Rectal smooth muscle tissue (tissue), 1 donor: Measurements from ENCODE around the gene ZRANB1.

Experiments used
- H3K27ac ChIP-seq: one replicate; pipeline ENCODE4 v1.7.0; 2013; ENCODE audit warnings: low read depth, low read length, inconsistent platforms
- H3K27me3 ChIP-seq: one replicate; pipeline ENCODE4 v1.7.0; 2013; ENCODE audit warnings: low read length; ENCODE audit not compliant: control insufficient read depth, insufficient read depth
- H3K36me3 ChIP-seq: one replicate; pipeline ENCODE4 v1.7.0; 2013; ENCODE audit warnings: low read length; ENCODE audit not compliant: control insufficient read depth, insufficient read depth
- H3K4me1 ChIP-seq: one replicate; pipeline ENCODE4 v1.7.0; 2013; ENCODE audit warnings: low read length; ENCODE audit not compliant: control insufficient read depth, insufficient read depth
- H3K4me3 ChIP-seq: one replicate; pipeline ENCODE4 v1.7.0; 2013; ENCODE audit warnings: low read length
- H3K9ac ChIP-seq: one replicate; pipeline ENCODE4 v1.7.0; 2013; ENCODE audit warnings: low read length

ZRANB1 gene

GRCh38 chr10:125007436-125007835, 65.5 kb downstream of the ZRANB1 start:
- Histone ChIP-seq H3K4me3 (no peak overlapping the region), H3K9ac (no peak overlapping the region), H3K27me3 (no peaks in the 10 kb centered on the region), H3K36me3 (peaks cover 5% of the 10 kb centered on the region), H3K4me1 (peaks cover 5% of the 10 kb centered on the region), H3K27ac (peak overlapping the region; percentile 17)

DNA sequence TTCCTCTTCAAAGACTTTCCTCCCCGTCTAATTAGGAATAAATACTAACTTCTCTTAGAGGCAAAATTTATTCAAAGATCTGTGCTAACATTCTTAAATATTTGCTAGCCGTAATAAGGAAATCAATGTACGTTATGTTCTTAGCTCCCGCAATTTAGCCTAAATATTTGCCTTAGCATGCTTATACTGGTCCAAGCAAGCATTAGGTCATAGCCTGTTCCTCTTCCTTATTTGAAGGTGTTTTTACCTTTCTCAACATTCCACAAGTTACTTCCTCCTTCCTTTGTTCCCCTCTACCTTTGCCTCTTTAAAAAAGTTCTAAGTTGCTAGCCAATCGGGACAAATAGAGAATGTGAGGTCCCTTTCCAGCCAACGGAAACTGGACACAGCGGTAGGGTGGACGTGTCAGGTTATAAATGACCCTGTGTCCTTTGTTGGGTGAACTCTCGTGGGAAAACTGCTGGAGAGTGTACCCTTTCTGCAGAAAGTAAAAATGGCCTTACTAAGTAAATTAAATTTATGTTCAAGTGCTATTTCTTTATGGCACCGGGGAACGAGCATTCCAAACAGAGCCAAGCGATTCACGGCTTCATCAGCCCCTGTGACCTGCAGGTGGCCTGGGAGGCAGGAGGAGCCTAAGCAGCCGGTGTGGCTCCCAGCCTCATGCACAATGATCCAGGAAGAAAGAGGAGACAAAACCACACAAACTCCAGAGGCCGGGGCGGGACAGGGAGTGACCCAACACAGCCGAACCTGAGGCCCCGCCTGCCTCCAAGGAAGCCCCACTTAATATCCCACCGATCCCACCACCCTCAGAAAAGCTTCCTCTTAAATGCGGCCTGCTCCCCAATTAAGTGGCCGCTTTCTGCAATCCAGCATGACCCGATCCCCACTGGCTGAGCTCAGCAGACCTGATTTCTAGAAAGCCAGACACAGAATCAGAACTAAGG, 67.0 kb downstream of the ZRANB1 start:
- Histone ChIP-seq H3K4me3 (no peak overlapping the region), H3K4me1 (peaks cover 5% of the 10 kb centered on the region), H3K27ac (no peak overlapping the region), H3K9ac (no peak overlapping the region), H3K27me3 (no peaks in the 10 kb centered on the region), H3K36me3 (no peaks in the 10 kb centered on the region)

DNA sequence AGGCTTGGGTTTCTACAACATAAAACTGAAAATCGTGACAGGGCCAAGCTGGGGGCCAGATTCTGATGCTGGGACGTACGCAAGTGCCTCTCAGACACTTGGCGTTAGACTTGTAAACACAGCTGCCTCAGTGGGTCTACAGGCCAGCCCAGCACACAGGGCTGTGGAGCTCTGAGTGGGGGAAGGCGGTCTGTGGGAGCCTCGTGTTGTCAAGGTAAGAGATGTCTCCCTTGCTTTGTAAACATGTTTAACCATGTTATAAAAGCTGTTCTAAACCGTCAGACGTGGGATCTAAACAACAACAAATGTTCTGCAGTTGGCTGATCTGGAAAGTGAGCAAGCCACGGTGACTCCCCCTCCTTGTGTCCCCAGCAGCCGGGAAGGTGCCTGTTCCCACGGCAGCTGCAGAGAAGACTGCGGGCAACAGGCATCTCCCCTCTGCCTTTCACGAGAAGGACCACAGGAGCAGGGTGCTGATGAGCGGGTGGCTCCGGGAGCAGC, 67.8 kb downstream of the ZRANB1 start:
- no peak overlapping the region for H3K27ac ChIP-seq
- no peak overlapping the region for H3K4me3 ChIP-seq
- no peaks in the 10 kb centered on the region for H3K36me3 ChIP-seq
- H3K27me3 ChIP-seq, result no peaks in the 10 kb centered on the region
- H3K4me1 ChIP-seq, result peaks cover 7% of the 10 kb centered on the region
- no peak overlapping the region for H3K9ac ChIP-seq

DNA sequence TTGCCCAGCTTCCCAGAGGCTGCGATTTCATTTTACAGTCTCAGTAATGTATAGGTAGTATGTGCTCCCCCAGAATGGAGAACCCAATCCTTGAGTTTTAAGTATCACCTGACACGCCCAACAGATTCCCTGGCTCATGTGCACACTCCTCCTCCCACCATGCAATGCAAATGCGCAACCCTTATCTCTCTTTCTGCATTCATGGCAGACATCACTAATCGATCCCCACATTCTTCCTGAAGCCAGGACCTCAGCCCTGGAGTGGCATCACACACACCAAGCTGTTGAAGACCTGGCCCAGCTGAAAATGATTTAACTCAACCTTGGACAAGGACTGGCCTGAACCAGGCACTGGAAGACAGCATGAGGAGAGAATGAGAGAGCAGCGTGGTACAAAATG, 68.4 kb downstream of the ZRANB1 start:
- H3K27ac ChIP-seq, result no peak overlapping the region
- H3K9ac ChIP-seq, result no peak overlapping the region
- no peaks in the 10 kb centered on the region for H3K36me3 ChIP-seq
- H3K4me3 ChIP-seq, result no peak overlapping the region
- H3K4me1 ChIP-seq, result peaks cover 7% of the 10 kb centered on the region
- no peaks in the 10 kb centered on the region for H3K27me3 ChIP-seq

DNA sequence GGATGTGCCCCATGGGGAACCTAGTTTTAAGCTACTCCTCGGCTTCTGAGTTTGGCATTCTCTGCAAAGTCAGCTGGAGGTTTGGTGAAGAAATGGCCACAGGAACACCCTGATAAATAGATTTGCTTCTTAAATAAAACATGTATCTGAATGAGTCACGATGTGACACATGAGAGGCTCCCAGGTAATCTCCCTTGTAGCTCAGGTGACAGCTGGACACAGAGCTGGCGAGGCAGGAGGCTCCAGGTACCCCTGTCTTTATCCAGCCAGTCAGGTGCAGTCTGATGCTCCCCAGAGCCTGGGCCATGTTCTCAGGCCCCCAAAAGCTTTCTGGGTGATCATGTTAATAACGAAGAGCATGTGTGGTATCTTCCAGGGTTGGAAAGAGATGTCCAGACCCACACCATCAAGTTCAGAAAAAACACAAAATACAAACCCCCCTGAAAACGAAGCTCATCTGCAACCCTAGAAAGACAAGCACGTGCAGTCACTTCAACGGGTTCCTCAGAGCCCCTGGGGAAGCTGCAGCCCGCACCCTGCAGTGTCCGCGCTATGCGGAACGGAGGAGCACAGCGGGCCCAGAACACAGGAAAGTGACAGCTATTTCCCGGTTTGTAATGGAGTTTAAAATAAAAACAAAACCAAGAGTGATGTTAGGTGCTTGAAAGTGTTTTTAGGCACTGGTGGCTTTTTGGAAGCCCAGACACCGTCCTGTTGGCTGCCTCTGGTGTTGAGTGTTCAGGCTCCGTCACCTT, 69.4 kb downstream of the ZRANB1 start:
- no peak overlapping the region for H3K9ac ChIP-seq
- no peaks in the 10 kb centered on the region for H3K36me3 ChIP-seq
- H3K27ac ChIP-seq, result no peak overlapping the region
- H3K27me3 ChIP-seq, result no peaks in the 10 kb centered on the region
- peaks cover 7% of the 10 kb centered on the region for H3K4me1 ChIP-seq
- no peak overlapping the region for H3K4me3 ChIP-seq

GRCh38 chr10:125011926-125012705, 70.2 kb downstream of the ZRANB1 start:
- H3K27me3 ChIP-seq, result no peaks in the 10 kb centered on the region
- no peak overlapping the region for H3K9ac ChIP-seq
- H3K4me3 ChIP-seq, result no peak overlapping the region
- H3K4me1 ChIP-seq, result peaks cover 7% of the 10 kb centered on the region
- H3K36me3 ChIP-seq, result no peaks in the 10 kb centered on the region
- peak overlapping the region; percentile 36 for H3K27ac ChIP-seq

DNA sequence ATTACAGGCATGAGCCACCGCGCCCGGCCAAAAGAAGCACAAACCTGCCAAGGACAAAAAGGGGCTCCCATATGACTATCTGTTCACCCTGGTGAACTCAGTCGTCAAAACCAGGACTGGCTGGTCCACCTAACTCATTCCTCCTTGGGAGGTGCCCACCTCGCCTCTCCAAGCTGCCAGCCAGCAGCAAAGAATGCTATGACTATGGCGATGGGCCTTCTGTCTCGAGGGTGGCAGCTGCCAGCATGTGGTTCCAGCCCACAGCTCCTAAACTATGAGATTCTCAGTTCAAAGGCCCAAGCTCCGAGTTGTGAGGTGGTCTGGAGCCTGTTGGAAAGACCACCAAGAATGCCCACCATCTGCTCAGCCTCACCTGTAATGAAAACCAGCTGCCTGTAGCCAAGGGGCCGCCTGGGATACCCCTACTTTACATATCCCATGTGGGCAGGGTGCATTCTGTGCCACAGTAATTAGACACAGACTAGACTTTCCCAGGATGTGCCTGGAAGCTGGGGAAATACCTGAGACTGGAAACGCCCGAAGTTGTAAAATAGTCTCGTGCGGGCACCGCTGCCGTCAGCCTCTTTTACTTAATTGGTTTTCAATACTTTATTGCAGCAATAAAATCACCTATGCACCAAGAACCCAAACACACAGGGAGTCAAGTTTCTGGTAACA, 71.1 kb downstream of the ZRANB1 start:
- Histone ChIP-seq H3K27ac (no peak overlapping the region), H3K4me3 (no peak overlapping the region), H3K4me1 (peaks cover 2% of the 10 kb centered on the region), H3K27me3 (no peaks in the 10 kb centered on the region), H3K36me3 (no peaks in the 10 kb centered on the region), H3K9ac (no peak overlapping the region)

DNA sequence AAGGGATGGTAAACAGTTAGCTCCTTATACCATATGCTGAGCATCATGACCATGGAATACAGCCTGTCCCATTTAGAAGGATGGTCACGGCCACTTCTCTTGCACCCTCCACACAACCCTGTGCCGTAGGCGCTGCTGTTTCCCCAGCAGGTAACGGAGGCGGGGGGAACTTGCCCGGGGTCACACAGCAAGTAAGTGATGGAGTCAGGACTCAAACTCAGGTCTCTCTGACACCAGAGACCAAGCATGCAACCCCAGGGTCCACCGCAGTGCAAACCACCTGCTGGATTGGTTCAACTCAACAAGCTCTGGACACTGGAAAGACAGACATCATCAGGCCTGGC, 71.6 kb downstream of the ZRANB1 start:
- Histone ChIP-seq H3K9ac (no peak overlapping the region), H3K27ac (no peak overlapping the region), H3K4me3 (no peak overlapping the region), H3K4me1 (peaks cover 2% of the 10 kb centered on the region), H3K36me3 (no peaks in the 10 kb centered on the region), H3K27me3 (no peaks in the 10 kb centered on the region)

- Histone ChIP-seq H3K9ac (no peak overlapping the region), H3K27ac (no peak overlapping the region), H3K4me1 (peaks cover 2% of the 10 kb centered on the region), H3K36me3 (no peaks in the 10 kb centered on the region), H3K27me3 (no peaks in the 10 kb centered on the region), H3K4me3 (no peak overlapping the region)
Measured at GRCh38 chr10:125014086-125014830, 72.3 kb downstream of the ZRANB1 start.

- Histone ChIP-seq H3K27ac (no peak overlapping the region), H3K4me1 (peaks cover 2% of the 10 kb centered on the region), H3K9ac (no peak overlapping the region)
Measured at GRCh38 chr10:125014836-125015355, 73.0 kb downstream of the ZRANB1 start.

GRCh38 chr10:125015356-125015944, 73.5 kb downstream of the ZRANB1 start:
- Histone ChIP-seq H3K9ac (no peak overlapping the region), H3K4me3 (no peak overlapping the region), H3K4me1 (peaks cover 2% of the 10 kb centered on the region), H3K27ac (no peak overlapping the region), H3K27me3 (no peaks in the 10 kb centered on the region), H3K36me3 (no peaks in the 10 kb centered on the region)

More at GRCh38 chr10:125014836-125015355, 73.0 kb downstream of the ZRANB1 start:
- Histone ChIP-seq H3K4me3 (no peak overlapping the region), H3K36me3 (no peaks in the 10 kb centered on the region), H3K27me3 (no peaks in the 10 kb centered on the region)
